Thymus (tissue), 11 donors: Measurements from ENCODE around the gene FHL5. TPM values are rescaled to one million over a fixed set of nuclear protein-coding genes. Genes with fewer than 3 reads are reported as not detected.
A peak's percentile ranks its signal among the peaks of the same experiment; 100 is the strongest.
"Not testable (repeated sequence)": the region's sequence is repeated elsewhere in the genome, so short reads cannot be mapped to it uniquely, and the experiment has no call there.

Source experiments
- DNase-seq, 9 donors: peaks; one replicate each; pipeline ENCODE4 v3.0.0-alpha.2; 2013; ENCODE audit warnings: low spot score in 9 of 9, low read depth in 6 of 9, missing footprints in 1 of 9
- H3K27ac ChIP-seq, 2 donors: one replicate each; pipeline ENCODE4 v1.5.1; 2013; ENCODE audit warnings: control low read depth in 1 of 2, low read depth in 1 of 2, low read length in 1 of 2, mild to moderate bottlenecking in 1 of 2, moderate library complexity in 1 of 2
- H3K27me3 ChIP-seq, 2 donors: one replicate each; pipeline ENCODE4 v1.5.1; 2013; ENCODE audit warnings: low read length in 1 of 2; ENCODE audit not compliant: control insufficient read depth in 2 of 2, insufficient read depth in 1 of 2
- H3K36me3 ChIP-seq, 2 donors: one replicate each; pipeline ENCODE4 v1.5.1; 2013; ENCODE audit warnings: low read length in 1 of 2, mild to moderate bottlenecking in 1 of 2, moderate library complexity in 1 of 2; ENCODE audit not compliant: control insufficient read depth in 2 of 2, insufficient read depth in 2 of 2
- H3K4me1 ChIP-seq, 2 donors: one replicate each; pipeline ENCODE4 v1.5.1; 2013; ENCODE audit warnings: low read length in 2 of 2; ENCODE audit not compliant: control insufficient read depth in 2 of 2, insufficient read depth in 2 of 2
- H3K4me3 ChIP-seq, 2 donors: one replicate each; pipeline ENCODE4 v1.5.1; 2013; ENCODE audit warnings: low read length in 2 of 2, control low read depth in 1 of 2, mild to moderate bottlenecking in 1 of 2
- H3K9me3 ChIP-seq, 2 donors: one replicate each; pipeline ENCODE4 v1.5.1; 2013; ENCODE audit warnings: low read length in 1 of 2, mild to moderate bottlenecking in 1 of 2; ENCODE audit not compliant: control insufficient read depth in 2 of 2, insufficient read depth in 1 of 2
- WGBS: extraction: QIAGEN DNeasy Blood & Tissue Kit; methylation state at CpG from one replicate; pipeline ENCODE4 v1.1.7; 2013; 5-methylcytosine and 5-hydroxymethylcytosine counted together
- polyA plus RNA-seq: library from polyadenylated mRNA; stranded (reverse); fragments of 200-250 nt; gene quantifications from one replicate; pipeline ENCODE4 v1.2.3, GENCODE V29; 2013
- total RNA-seq: library from RNA; stranded (reverse); fragments of 120-200 nt; gene quantifications from one replicate; pipeline ENCODE4 v1.2.4, GENCODE V29; 2013
- donor health status: healthy.

Gene FHL5
- total and polyA plus RNA-seq, 2 donors, result 0.19 to 15.8 TPM

- WGBS, result 58% methylated on average over 3 of the region's 3 CpGs
- no peaks in the 10 kb centered on the region for H3K36me3 ChIP-seq
These were observed 62.0 kb downstream of the FHL5 start for GRCh38 chr6:96624957-96625356.

GRCh38 chr6:96626759-96627364, 63.9 kb downstream of the FHL5 start:
- H3K4me1 ChIP-seq, result no peaks in the 10 kb centered on the region
- WGBS, result 14% methylated on average over 2 of the region's 2 CpGs
- DNase-seq, result peak in 2 of 9 donors; percentile 4 to 23
- no peak overlapping the region for H3K4me3 ChIP-seq
- H3K27ac ChIP-seq, result no peak overlapping the region
- H3K9me3 ChIP-seq, result no peaks in the 10 kb centered on the region
- H3K27me3 ChIP-seq, result no peaks in the 10 kb centered on the region
- no peaks in the 10 kb centered on the region for H3K36me3 ChIP-seq

More at GRCh38 chr6:96624957-96625356, 62.0 kb downstream of the FHL5 start:
- no peak for DNase-seq
- Histone ChIP-seq H3K27me3 (no peaks in the 10 kb centered on the region), H3K4me3 (no peak overlapping the region), H3K4me1 (no peaks in the 10 kb centered on the region), H3K9me3 (no peaks in the 10 kb centered on the region), H3K27ac (no peak overlapping the region)

- Histone ChIP-seq H3K4me3 (no peak overlapping the region), H3K27me3 (no peaks in the 10 kb centered on the region), H3K9me3 (no peaks in the 10 kb centered on the region), H3K36me3 (no peaks in the 10 kb centered on the region), H3K27ac (no peak overlapping the region), H3K4me1 (no peaks in the 10 kb centered on the region)
- 92% methylated on average over 3 of the region's 3 CpGs for WGBS
- no peak for DNase-seq
These were observed 68.3 kb downstream of the FHL5 start for GRCh38 chr6:96631248-96631647.

- not testable (repeated sequence) for H3K4me1 ChIP-seq, H3K4me3 ChIP-seq, H3K9me3 ChIP-seq, H3K36me3 ChIP-seq, H3K27me3 ChIP-seq, DNase-seq, H3K27ac ChIP-seq
- WGBS, result 87% methylated on average over 10 of the region's 10 CpGs
These were observed 75.1 kb downstream of the FHL5 start for GRCh38 chr6:96637979-96638378.

- 80% methylated on average over 5 of the region's 5 CpGs for WGBS
- Histone ChIP-seq H3K27me3 (no peaks in the 10 kb centered on the region), H3K9me3 (no peaks in the 10 kb centered on the region), H3K4me3 (no peak overlapping the region), H3K36me3 (no peaks in the 10 kb centered on the region), H3K4me1 (no peaks in the 10 kb centered on the region), H3K27ac (no peak overlapping the region)
- DNase-seq, result no peak
These were observed 82.2 kb downstream of the FHL5 start for GRCh38 chr6:96645106-96645505.

- Histone ChIP-seq H3K36me3 (no peaks in the 10 kb centered on the region), H3K4me1 (no peaks in the 10 kb centered on the region), H3K27ac (no peak overlapping the region), H3K27me3 (no peaks in the 10 kb centered on the region), H3K4me3 (no peak overlapping the region), H3K9me3 (no peaks in the 10 kb centered on the region)
- no peak for DNase-seq
- 92% methylated on average over 3 of the region's 3 CpGs for WGBS
These were observed 87.0 kb downstream of the FHL5 start for GRCh38 chr6:96649926-96650325.

GRCh38 chr6:96651816-96652215, 88.9 kb downstream of the FHL5 start:
- Histone ChIP-seq H3K9me3 (no peaks in the 10 kb centered on the region), H3K4me3 (no peak overlapping the region), H3K36me3 (no peaks in the 10 kb centered on the region), H3K27me3 (no peaks in the 10 kb centered on the region), H3K27ac (no peak overlapping the region), H3K4me1 (no peaks in the 10 kb centered on the region)
- DNase-seq, result no peak
- 11% methylated on average over 1 of the region's 1 CpG for WGBS

- 88% methylated on average over 2 of the region's 2 CpGs for WGBS
- Histone ChIP-seq H3K9me3 (no peaks in the 10 kb centered on the region), H3K4me1 (no peaks in the 10 kb centered on the region), H3K4me3 (no peak overlapping the region), H3K27me3 (no peaks in the 10 kb centered on the region), H3K36me3 (no peaks in the 10 kb centered on the region), H3K27ac (no peak overlapping the region)
- DNase-seq, result no peak
These were observed 89.6 kb downstream of the FHL5 start for GRCh38 chr6:96652552-96652951.

- no peaks in the 10 kb centered on the region for H3K36me3 ChIP-seq
- H3K27ac ChIP-seq, result no peak overlapping the region
- H3K4me3 ChIP-seq, result no peak overlapping the region
- 89% methylated on average over 1 of the region's 1 CpG for WGBS
- no peaks in the 10 kb centered on the region for H3K4me1 ChIP-seq
- DNase-seq, result no peak
- H3K9me3 ChIP-seq, result no peaks in the 10 kb centered on the region
- no peaks in the 10 kb centered on the region for H3K27me3 ChIP-seq
These were observed 90.3 kb downstream of the FHL5 start for GRCh38 chr6:96653181-96653580.

- DNase-seq, result no peak
- no peak overlapping the region for H3K4me3 ChIP-seq
- H3K9me3 ChIP-seq, result no peaks in the 10 kb centered on the region
- no peaks in the 10 kb centered on the region for H3K27me3 ChIP-seq
- WGBS, result 92% methylated on average over 1 of the region's 1 CpG
- H3K36me3 ChIP-seq, result no peaks in the 10 kb centered on the region
- H3K27ac ChIP-seq, result no peak overlapping the region
- no peaks in the 10 kb centered on the region for H3K4me1 ChIP-seq
These were observed 93.6 kb downstream of the FHL5 start for GRCh38 chr6:96656567-96656966.
